Measurements from ENCODE around the gene FBN2. TPM values are rescaled to one million over a fixed set of nuclear protein-coding genes. Genes with fewer than 3 reads are reported as not detected.

Gene FBN2
- not detected for total RNA-seq

GRCh38 chr5:128538000-128538249 lies at the start of gene FBN2:
FBN2 (minus strand) TSS chr5:128538245; CDS start chr5:128537603, 642 bp downstream.

Measured in activated naive CD4-positive, alpha-beta T cell treated with anti-CD3 and anti-CD28 coated beads, Interleukin-2, amount 10 ng/mL, durations not matched to agents 5 hours and 36 hours (primary cell).